ENCODE results near the gene PDCD2L. TPM values are rescaled to one million over a fixed set of nuclear protein-coding genes. Genes with fewer than 3 reads are reported as not detected.
"Not testable (repeated sequence)": the region's sequence is repeated elsewhere in the genome, so short reads cannot be mapped to it uniquely, and the experiment has no call there.

Gene PDCD2L
- total RNA-seq, 2 donors from 2014 or later, result 5.9 to 6.2 TPM

DNA sequence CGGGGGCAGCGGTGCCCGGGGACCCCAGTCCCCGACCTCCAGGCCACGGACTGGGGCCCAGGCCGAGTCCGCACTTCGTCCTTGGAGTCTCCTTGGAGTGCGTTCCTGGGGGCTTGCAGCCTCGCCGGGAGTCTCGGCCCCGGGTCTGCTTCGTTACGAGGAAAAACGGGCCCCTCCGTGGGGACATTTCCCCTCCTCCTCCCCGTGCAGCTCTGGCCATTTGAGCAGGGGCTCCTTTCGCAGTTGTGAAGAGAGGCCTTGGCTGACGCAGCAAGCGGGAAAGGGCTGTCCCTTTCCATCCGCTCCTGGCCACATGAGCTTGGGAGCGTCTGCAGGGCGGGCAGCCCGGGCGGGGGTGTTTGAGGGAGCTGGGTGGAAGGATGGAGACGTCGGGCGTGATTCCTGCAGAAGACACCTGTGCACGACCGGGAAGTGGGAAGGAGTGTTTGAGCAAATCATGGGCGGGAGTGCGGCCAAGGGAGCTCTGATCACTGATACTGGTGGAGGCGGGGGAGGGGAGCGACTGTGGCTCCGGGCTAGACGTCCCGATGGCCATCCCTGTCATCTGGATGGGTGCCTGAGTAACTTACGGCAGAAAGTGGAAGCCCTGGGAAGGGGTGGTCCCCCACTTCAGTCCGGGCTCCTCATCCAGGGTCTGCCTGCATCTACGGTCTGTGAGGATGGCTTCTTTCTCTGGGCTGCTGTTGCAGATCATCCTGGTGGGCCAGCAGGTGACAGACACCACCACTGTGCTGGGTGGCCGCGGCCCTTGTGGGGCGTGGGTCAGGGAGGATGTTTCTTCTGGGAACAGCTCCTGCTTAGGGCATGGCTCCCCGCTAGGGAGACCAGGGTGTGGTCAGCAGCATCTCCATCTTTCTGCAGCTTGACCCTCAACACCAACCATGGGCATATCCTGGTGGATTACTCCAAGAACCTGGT lies 38.5 kb upstream of the PDCD2L start:
- no peaks in the 10 kb centered on the region for H3K9me3 ChIP-seq (ENCODE audit: control insufficient read depth, low read length, poor library complexity, severe bottlenecking)
- Mint-ChIP-seq H3K36me3 (ENCODE audit: low read depth) (peaks cover 2% of the 10 kb centered on the region), H3K27me3 (no peaks in the 10 kb centered on the region), H3K27ac (peak overlapping the region; percentile 94), H3K4me3 (peak overlapping the region; percentile 97), H3K4me1 (peaks cover 28% of the 10 kb centered on the region)
- ATAC-seq (no peak), DNase-seq (no peak)

DNA sequence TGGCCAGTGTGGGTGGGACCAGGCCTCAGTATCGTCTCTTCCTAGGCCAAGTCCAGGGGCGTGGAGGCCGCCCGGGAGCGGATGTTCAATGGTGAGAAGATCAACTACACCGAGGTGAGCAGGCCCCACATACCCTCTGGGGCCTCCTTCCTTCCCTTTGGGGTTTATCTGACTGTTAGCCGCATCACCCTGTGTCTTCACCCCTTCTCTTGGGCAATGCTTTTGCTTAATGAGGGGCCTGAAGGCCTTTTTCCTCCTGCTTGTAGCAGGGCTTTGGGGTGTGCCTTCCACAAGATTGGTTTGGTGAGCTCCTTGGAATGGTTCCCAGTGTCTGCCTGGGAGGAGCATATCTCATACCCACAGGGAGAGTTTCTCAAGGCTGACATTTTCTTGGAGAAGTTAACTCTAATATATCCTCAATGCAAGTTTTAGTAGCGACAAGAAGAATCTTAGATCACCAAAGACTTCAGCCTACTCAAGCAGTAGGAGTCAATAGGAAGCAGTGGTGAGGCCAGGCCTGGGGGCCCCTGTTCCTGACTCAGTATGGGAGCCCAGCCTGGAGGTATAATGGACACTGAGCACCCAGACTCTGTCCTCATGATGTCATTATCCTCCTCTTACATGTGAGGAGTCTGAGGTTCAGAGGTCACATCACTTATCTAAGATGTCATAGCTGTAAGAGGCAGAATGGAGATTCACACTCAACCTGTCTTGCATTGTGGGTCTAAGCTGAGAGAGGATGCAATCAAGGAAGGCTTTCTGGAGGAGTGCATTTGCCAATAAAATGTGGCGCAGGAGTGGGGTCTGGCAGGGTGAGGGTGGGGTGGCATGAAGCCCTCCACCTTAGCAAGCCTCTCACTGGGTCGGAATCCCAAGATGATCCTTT lies 37.2 kb upstream of the PDCD2L start:
- Mint-ChIP-seq H3K4me1 (peaks cover 31% of the 10 kb centered on the region), H3K36me3 (ENCODE audit: low read depth) (peaks cover 4% of the 10 kb centered on the region), H3K27me3 (no peaks in the 10 kb centered on the region), H3K27ac (peak overlapping the region; percentile 94), H3K4me3 (peak overlapping the region; percentile 97)
- ATAC-seq, result no peak
- DNase-seq, result no peak
- no peaks in the 10 kb centered on the region for H3K9me3 ChIP-seq (ENCODE audit: control insufficient read depth, low read length, poor library complexity, severe bottlenecking)

DNA sequence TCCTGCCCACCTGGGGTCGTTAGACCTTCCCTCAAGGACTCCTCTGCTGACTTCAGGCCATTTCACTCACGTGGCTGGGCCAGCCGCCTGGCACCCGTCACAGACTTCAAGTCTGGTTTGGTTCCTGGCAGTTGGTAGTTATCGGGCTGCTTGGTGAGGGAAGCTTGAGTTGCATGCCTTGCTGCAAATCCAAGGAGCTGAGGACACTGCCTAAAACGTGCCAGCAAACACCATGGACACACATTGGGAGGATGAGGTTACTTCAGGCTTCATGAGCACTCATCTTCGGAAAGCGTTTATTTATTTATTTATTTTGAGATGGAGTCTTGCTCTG lies 36.6 kb upstream of the PDCD2L start:
- H3K9me3 ChIP-seq (ENCODE audit: control insufficient read depth, low read length, poor library complexity, severe bottlenecking), result no peaks in the 10 kb centered on the region
- no peak for DNase-seq
- H3K27ac Mint-ChIP-seq, result peak overlapping the region; percentile 94
- no peak for ATAC-seq
- H3K27me3 Mint-ChIP-seq, result no peaks in the 10 kb centered on the region
- peaks cover 31% of the 10 kb centered on the region for H3K4me1 Mint-ChIP-seq
- peaks cover 4% of the 10 kb centered on the region for H3K36me3 Mint-ChIP-seq (ENCODE audit: low read depth)
- H3K4me3 Mint-ChIP-seq, result no peak overlapping the region

DNA sequence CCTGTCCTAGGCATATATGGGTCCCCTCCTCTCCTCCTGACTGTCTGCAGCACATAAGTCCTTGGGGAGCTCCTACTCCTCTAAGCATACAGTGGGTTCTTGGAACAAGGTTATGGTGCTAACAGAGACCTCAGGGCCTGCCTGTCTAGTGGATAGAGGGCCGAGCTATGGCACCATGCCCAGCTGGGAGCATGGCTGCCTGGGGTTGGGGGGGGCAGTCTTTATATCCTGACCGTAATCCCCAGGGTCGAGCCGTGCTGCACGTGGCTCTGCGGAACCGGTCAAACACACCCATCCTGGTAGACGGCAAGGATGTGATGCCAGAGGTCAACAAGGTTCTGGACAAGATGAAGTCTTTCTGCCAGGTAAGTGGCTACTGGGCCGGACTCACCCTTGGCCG lies 35.9 kb upstream of the PDCD2L start:
- peaks cover 29% of the 10 kb centered on the region for H3K4me1 Mint-ChIP-seq
- ATAC-seq (no peak), DNase-seq (no peak)
- H3K9me3 ChIP-seq (ENCODE audit: control insufficient read depth, low read length, poor library complexity, severe bottlenecking), result no peaks in the 10 kb centered on the region
- H3K36me3 Mint-ChIP-seq (ENCODE audit: low read depth), result peaks cover 4% of the 10 kb centered on the region
- H3K27me3 Mint-ChIP-seq, result no peaks in the 10 kb centered on the region
- peak overlapping the region; percentile 58 for H3K4me3 Mint-ChIP-seq
- H3K27ac Mint-ChIP-seq, result peak overlapping the region; percentile 86

DNA sequence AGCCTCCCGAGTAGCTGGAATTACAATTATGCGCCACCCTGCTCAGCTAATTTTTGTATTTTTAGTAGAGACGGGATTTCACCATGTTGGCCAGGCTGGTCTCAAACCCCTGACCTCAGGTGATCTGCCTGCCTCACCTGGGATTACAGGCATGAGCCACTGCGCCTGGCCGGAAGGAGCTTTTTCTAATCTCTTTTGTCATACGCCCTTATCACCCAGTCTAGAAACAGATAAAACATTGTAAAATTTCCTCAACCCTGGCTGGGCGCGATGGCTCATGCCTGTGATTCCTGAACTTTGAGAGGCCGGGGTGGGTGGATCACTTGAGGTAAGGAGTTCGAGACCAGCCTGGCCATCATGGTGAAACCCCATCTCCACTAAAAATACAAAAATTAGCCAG lies 35.0 kb upstream of the PDCD2L start:
- ATAC-seq; DNase-seq; H3K27ac Mint-ChIP-seq; H3K4me3 Mint-ChIP-seq; H3K9me3 ChIP-seq (ENCODE audit: control insufficient read depth, low read length, poor library complexity, severe bottlenecking); H3K27me3 Mint-ChIP-seq; H3K36me3 Mint-ChIP-seq (ENCODE audit: low read depth): not testable (repeated sequence)
- H3K4me1 Mint-ChIP-seq, result peaks cover 32% of the 10 kb centered on the region

DNA sequence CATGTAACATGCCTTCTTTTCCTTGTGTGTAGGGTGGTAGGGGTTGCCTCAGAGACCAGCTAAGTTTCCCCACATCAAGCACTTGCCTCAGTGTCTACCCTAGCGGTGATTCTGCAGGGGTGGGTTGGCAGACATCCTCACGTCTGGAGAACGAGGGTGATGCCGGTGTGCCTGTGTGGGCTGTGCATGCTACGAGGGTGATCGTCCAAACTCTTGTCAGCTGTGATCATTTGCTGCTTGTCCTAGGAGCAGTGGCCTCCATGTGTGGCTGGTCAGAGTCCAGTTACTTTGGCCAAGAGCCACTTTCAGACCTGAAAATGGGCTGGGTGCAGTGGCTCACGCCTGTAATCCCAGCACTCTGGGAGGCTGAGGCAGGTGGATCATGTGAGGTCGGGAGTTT lies 34.1 kb upstream of the PDCD2L start:
- H3K27me3 Mint-ChIP-seq, result no peaks in the 10 kb centered on the region
- peaks cover 9% of the 10 kb centered on the region for H3K36me3 Mint-ChIP-seq (ENCODE audit: low read depth)
- H3K4me1 Mint-ChIP-seq, result peaks cover 31% of the 10 kb centered on the region
- no peaks in the 10 kb centered on the region for H3K9me3 ChIP-seq (ENCODE audit: control insufficient read depth, low read length, poor library complexity, severe bottlenecking)
- H3K27ac Mint-ChIP-seq, result no peak overlapping the region
- DNase-seq, result no peak
- H3K4me3 Mint-ChIP-seq, result no peak overlapping the region
- ATAC-seq, result no peak

DNA sequence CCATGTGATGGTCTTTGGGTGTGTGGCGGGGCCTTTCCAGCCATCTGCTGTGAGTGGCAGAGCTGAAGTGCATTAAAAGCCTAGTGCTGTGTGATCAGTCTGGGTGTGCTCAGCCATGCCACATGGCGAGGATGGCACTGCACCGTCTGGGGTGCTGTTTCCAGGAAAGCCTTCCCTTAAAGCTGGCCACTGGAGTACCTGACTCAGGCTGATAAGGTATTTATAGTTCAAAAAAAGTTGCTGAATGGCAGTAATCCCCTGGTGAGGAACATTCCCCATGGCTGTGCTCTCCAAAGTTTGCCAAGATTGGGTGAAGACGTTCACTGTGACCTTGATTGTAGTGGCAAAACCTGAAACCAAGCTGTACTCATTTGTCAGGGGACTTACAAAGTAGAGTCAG lies 33.2 kb upstream of the PDCD2L start:
- Mint-ChIP-seq H3K4me1 (peaks cover 26% of the 10 kb centered on the region), H3K36me3 (ENCODE audit: low read depth) (peaks cover 9% of the 10 kb centered on the region), H3K27ac (peak overlapping the region; percentile 27), H3K4me3 (no peak overlapping the region), H3K27me3 (no peaks in the 10 kb centered on the region)
- H3K9me3 ChIP-seq (ENCODE audit: control insufficient read depth, low read length, poor library complexity, severe bottlenecking), result no peaks in the 10 kb centered on the region
- ATAC-seq (no peak), DNase-seq (no peak)

DNA sequence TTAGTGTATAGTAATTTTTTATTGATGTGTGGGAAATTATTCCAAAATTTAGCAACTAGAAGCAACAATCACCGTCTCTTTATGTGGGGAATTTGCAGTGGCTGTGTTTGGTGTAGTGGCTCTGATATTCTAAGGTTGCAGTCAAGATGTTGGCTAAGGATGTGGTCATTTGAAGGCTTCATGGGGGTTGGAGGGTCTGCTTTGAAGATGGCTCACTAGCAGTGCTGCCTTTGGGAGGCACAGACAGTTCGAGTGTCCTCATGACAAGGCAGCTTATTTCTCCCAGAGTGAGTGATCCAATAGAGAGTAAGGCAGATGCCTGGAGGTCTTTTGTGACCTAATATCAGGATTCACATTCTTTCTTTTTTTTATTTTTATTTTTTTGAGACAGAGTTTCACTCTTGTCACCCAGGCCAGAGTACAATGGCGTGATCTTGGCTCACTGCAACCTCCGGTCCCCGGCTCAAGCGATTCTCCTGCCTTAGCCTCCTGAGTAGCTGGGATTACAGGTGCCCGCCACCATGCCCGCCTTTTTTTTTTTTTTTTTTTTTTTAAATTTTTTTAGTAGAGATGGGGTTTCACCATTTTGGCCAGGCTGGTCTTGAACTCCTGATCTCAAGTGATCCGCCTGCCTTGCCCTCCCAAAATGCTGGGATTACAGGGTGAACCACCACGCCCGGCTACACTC lies 30.5 kb upstream of the PDCD2L start:
- peaks cover 10% of the 10 kb centered on the region for H3K36me3 Mint-ChIP-seq (ENCODE audit: low read depth)
- peaks cover 10% of the 10 kb centered on the region for H3K4me1 Mint-ChIP-seq
- no peaks in the 10 kb centered on the region for H3K27me3 Mint-ChIP-seq
- no peaks in the 10 kb centered on the region for H3K9me3 ChIP-seq (ENCODE audit: control insufficient read depth, low read length, poor library complexity, severe bottlenecking)
- no peak overlapping the region for H3K4me3 Mint-ChIP-seq
- no peak for ATAC-seq
- no peak for DNase-seq
- no peak overlapping the region for H3K27ac Mint-ChIP-seq

DNA sequence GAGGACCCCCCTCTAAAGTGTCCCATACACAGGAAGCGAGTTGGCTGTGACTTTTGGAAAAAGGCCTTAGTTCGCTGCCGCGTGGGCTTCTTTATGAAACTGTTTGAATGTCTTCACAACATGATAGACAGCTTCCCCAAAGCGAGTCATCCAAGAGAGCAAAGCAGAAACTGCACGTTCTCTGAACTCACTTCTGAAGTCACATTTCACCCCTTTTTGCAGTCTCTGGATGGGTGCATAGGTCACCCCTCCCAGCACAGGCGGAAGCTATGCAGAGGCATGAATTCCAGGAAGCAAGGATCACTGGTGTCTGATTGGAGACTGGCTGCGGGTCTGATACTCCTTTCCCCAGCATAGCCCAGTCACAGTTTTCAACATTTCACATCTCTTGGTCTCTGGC lies 28.6 kb upstream of the PDCD2L start:
- H3K4me3 Mint-ChIP-seq, result no peak overlapping the region

DNA sequence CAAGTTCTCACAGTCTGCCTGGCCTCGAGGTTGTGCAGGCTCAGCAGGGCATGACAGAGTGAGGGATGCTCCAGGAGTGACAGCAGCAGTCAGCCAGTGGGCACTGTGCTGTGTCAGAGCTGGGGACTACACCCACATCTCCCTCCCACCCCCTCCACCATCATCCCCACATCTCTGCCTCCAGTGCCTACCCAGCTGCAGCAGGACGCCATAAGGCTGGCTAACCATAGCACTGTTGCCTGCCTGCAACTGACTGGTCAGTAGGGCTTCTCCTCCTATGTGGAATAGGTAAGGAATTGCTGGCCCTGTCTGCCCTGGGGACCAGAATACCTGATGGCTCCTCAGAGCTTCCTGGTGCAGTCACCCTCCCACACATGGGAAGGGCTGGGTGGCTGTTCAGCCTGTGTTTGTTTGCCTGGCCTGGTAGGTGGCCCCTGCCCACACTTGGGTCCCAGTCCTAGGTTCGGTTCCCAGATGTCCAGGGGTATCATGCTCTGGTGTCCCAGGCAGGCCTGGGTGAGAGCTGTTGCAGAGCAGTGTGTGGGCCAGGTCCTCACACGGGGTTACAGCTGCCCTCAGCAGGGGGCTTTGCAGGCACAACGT lies 23.5 kb upstream of the PDCD2L start:
- Mint-ChIP-seq H3K4me3 (no peak overlapping the region), H3K36me3 (ENCODE audit: low read depth) (peaks cover 9% of the 10 kb centered on the region), H3K4me1 (peaks cover 12% of the 10 kb centered on the region), H3K27me3 (no peaks in the 10 kb centered on the region), H3K27ac (no peak overlapping the region)
- H3K9me3 ChIP-seq (ENCODE audit: control insufficient read depth, low read length, poor library complexity, severe bottlenecking), result no peaks in the 10 kb centered on the region
- no peak for ATAC-seq
- DNase-seq, result no peak

More for the DNA sequence above, 28.6 kb upstream of the PDCD2L start:
- peak overlapping the region; percentile 47 for H3K27ac Mint-ChIP-seq
- no peaks in the 10 kb centered on the region for H3K27me3 Mint-ChIP-seq
- no peaks in the 10 kb centered on the region for H3K9me3 ChIP-seq (ENCODE audit: control insufficient read depth, low read length, poor library complexity, severe bottlenecking)
- ATAC-seq (no peak), DNase-seq (no peak)
- H3K4me1 Mint-ChIP-seq, result peaks cover 10% of the 10 kb centered on the region
- peaks cover 10% of the 10 kb centered on the region for H3K36me3 Mint-ChIP-seq (ENCODE audit: low read depth)

DNA sequence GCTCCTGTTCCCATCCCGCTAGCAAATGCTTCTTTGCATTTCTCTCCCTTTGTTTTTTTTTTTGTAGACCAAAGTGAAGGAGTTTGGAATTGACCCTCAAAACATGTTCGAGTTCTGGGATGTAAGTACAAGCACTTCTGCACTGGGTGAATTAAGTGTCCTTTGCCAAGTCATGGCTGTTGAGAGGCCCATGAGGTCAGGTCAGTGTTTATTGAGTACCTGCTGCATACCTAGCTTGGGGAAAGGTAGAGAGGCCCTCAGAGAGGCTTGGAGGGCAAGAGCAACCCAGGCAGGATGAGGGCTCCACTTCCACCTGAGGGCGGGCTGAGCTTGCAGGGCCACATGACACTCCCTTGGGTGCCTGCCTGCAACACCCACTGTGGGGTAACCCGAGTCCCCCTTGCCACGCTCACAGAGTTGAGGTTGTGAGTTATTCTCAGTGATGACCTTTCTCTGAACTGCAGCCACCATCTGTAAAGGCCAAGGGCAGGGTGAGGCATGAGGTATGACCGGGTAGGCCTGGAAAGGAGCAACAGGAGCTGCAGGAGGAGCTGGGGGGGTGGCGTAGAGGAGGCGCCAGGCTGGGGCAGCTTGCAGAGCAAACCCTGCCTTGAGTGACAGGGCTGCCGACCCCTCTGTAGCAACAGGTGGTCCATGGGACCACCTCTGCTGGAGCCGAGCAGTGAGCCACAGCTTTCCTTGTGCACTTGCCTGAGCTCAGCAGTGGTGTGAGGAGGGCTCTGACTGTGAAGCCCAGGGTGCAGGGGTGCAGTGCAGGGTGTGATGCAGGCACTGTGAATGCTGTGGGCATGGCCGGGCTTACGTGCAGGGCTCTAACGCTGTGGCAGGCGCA lies 22.6 kb upstream of the PDCD2L start:
- DNase-seq (no peak), ATAC-seq (no peak)
- Mint-ChIP-seq H3K27me3 (no peaks in the 10 kb centered on the region), H3K27ac (no peak overlapping the region), H3K36me3 (ENCODE audit: low read depth) (peaks cover 9% of the 10 kb centered on the region), H3K4me3 (no peak overlapping the region), H3K4me1 (peaks cover 18% of the 10 kb centered on the region)
- no peaks in the 10 kb centered on the region for H3K9me3 ChIP-seq (ENCODE audit: control insufficient read depth, low read length, poor library complexity, severe bottlenecking)

DNA sequence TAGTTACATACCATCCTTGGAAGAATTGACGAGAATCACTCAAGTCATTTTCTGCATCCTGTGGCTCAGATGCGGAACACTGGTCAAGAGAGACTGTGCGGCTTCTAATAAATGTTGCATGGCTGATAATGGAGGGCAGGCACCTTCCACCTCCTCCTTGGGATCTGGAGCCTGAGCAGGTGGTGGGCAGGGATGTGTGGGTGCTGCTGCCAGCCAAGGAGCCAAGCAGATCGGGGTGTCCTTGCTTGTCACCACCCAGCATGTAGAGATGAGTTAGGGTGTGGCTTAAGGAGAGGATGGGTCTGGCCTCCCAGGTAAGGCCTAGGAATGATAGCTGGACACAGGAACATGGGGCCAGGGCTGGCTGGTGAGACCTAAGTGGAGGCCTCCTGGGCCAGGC lies 21.7 kb upstream of the PDCD2L start:
- H3K27me3 Mint-ChIP-seq, result no peaks in the 10 kb centered on the region
- no peaks in the 10 kb centered on the region for H3K9me3 ChIP-seq (ENCODE audit: control insufficient read depth, low read length, poor library complexity, severe bottlenecking)
- peaks cover 19% of the 10 kb centered on the region for H3K4me1 Mint-ChIP-seq
- no peak for ATAC-seq
- H3K36me3 Mint-ChIP-seq (ENCODE audit: low read depth), result peaks cover 9% of the 10 kb centered on the region
- H3K27ac Mint-ChIP-seq, result no peak overlapping the region
- DNase-seq, result no peak
- H3K4me3 Mint-ChIP-seq, result no peak overlapping the region

Measured in T-helper 17 cell (primary cell).